Ovary (tissue), 3 donors: ENCODE data around the gene SERINC4.

Source experiments
- EP300 ChIP-seq: sonication (generic); formaldehyde crosslinking; IDR thresholded peaks from one replicate; pipeline ENCODE4 v1.6.1; 2017; ENCODE audit warnings: antibody characterized with exemption
- POLR2A ChIP-seq: fragments of 450-650 bp; IDR thresholded peaks from one replicate; pipeline ENCODE4 v1.6.1; 2017; ENCODE audit warnings: antibody characterized with exemption, mild to moderate bottlenecking, moderate library complexity
- TF ChIP-seq, protein P1 (sequence below), 3 donors: fragments of 450-650 bp in 2 of 3; fragments of 200-600 bp in 1 of 3; IDR thresholded peaks; one replicate each; pipeline versions ENCODE4 v1.5.1 to v1.8.0; 2016 to 2022; ENCODE audit warnings: antibody characterized with exemption in 3 of 3, mild to moderate bottlenecking in 1 of 3
- donor health status: DM: no; HTN: no; CAD: no.

DNA sequence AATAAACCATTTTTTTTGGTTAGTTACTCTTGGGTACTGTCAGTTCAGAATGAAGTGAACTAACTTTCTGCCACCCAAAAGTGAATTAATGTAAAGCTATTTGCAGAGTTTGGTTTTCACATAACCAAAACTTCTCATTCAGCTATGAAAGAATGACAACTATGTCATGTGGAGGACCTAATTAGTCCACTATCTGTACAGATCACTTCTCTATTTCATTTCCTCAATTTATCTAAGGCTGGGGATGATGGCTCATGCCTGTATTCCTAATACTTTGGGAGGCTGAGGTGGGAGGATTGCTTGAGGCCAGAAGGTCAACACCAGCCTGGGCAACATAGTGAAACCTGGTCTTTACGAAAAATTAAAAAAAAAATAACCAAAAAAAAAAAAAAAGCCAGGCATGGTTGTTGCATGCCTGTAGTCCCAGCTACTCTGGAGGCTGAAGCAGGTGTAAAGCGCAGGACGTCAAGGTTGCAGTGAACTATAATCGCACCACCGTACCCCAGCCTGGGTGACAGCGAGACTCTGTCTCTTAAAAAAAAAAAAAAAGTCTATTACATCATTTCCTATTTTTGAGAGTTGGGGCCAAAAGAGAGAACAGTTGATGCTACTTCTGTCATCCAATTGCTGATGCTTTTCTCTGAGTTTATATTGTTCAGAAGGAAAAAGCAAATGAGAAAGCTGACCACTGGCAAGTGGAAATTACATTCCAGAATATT is 9.1 kb upstream of the SERINC4 start:
- TF ChIP-seq, protein P1, sequence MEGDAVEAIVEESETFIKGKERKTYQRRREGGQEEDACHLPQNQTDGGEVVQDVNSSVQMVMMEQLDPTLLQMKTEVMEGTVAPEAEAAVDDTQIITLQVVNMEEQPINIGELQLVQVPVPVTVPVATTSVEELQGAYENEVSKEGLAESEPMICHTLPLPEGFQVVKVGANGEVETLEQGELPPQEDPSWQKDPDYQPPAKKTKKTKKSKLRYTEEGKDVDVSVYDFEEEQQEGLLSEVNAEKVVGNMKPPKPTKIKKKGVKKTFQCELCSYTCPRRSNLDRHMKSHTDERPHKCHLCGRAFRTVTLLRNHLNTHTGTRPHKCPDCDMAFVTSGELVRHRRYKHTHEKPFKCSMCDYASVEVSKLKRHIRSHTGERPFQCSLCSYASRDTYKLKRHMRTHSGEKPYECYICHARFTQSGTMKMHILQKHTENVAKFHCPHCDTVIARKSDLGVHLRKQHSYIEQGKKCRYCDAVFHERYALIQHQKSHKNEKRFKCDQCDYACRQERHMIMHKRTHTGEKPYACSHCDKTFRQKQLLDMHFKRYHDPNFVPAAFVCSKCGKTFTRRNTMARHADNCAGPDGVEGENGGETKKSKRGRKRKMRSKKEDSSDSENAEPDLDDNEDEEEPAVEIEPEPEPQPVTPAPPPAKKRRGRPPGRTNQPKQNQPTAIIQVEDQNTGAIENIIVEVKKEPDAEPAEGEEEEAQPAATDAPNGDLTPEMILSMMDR (IDR thresholded peaks at IDR 0.05) = no peak
- TF ChIP-seq POLR2A = no peak
- TF ChIP-seq EP300 = no peak
